Femur (tissue), 1 donor: ENCODE measurements around the gene MCRIP2.
"Not testable (repeated sequence)": the region's sequence is repeated elsewhere in the genome, so short reads cannot be mapped to it uniquely, and the experiment has no call there.

Experiments used
- DNase-seq: peaks from one replicate; pipeline ENCODE4 v3.0.0-alpha.2; 2017

Gene MCRIP2, protein sequence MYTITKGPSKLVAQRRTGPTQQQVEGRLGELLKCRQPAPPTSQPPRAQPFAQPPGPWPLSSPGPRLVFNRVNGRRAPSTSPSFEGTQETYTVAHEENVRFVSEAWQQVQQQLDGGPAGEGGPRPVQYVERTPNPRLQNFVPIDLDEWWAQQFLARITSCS

GRCh38 chr16:641326-642188, at the start of gene MCRIP2:
TSS of gene MCRIP2 (plus strand) at chr16:641828. CDS start at chr16:641992, 164 bp downstream.
- DNase-seq = peak; percentile 85

- DNase-seq = no peak
Measured at GRCh38 chr16:591892-592517, 49.6 kb upstream of the MCRIP2 start.

DNA sequence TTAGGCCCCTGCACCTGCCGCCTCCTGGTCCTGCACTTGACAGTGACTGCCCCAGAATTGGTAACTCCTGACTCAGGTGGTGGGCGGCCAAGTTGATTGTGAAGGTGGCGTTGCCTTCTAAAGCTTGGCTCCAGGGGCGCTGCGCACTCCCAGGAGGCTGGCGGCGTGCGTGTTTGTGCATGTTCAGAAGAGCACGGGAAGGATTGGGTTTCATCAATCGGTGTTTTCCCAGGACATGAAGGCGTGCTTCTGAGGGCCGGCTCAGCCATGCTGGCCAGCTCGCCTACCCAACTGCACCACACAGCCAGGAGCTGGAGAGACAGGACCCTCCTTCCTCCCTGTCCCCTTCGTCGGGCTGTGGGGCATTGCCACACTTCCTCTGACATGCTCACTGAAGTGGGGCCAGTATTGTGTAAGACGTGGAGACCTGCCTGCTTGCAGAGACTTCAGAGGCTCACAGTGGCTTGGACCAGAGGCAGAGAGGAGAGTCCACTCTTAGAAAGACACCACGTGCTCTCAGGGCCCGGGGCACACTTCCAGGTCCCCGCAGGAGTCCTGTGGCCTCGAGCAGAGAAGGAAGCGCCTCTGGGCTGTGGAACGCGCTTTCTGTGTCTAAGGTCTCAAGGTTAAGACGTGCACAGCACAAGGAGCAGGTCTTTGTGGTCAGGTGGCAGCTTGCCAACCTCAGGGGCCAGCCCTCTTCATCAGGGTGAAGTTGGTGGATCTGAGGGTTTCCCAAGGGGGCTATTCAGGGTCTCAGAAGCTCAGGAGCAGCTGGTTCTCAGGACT, 48.9 kb upstream of the MCRIP2 start:
- DNase-seq = no peak

DNA sequence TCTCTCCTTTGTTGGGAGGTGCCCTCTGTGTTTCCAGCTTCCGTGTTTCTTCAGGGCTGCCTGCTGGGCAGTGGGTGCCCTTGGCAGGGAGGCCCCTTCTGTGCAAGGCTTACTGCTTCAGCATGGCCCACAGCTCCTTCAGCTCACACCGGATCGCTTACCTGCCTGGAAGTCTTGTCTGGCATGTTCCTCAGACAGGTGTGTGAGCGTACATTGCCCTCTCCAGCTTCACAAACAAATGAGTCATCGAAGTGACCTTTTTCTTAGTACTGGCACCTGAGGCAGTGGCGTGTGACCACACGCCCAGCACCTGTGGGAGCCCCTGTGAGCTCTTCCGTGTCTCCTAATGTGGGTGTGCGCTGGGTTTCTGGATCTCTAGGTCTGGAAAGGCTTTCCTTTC, 48.2 kb upstream of the MCRIP2 start:
- no peak for DNase-seq

DNA sequence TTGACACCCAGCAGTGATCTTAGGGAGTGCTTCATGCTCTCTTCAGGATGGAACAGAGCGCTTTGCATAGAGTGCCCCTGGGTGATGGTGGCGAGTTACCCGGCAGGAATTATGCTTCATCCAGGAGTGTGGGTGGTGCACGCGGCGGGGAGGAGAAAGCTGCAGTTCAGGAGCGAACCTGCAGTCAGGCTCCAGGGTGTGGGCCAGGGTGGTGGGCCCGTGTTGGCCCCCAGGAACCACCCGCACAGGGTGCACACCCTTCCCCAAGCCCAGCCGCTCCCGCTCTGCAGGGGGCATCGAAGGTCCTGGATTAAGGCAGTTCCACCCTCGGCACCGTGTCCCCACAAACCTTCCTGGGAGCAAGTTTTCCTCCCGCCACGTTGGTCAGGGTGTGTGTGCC, 47.8 kb upstream of the MCRIP2 start:
- peak; percentile 16 for DNase-seq

DNA sequence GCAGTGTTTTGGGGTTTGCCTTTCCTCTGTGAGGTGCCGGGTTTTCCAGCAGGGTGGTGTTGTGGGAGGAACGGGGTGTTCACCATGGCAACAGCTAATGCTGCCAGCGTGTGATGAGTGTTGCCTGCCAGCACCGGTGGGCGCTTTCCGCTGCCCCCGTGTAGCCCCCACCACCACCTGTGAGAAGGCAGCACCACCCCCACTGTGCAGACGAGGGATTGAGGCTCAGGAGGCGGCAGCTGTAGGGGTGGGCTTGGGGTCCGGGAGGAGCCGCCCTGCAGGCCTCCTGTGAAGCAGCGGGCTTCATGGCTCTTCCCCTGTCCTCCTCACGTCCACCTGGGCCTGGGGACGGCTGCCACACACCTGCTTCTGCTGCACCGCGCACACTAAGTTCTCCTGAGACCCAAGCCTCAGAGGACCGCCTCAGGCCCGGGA, 46.5 kb upstream of the MCRIP2 start:
- no peak for DNase-seq

- DNase-seq = no peak
Measured at GRCh38 chr16:595942-596735, 45.5 kb upstream of the MCRIP2 start.

- DNase-seq = no peak
Measured at GRCh38 chr16:596736-597060, 44.9 kb upstream of the MCRIP2 start.

- DNase-seq = not testable (repeated sequence)
Measured at GRCh38 chr16:597655-598054, 44.0 kb upstream of the MCRIP2 start.

- DNase-seq = no peak
Measured at GRCh38 chr16:598823-599739, 42.5 kb upstream of the MCRIP2 start.

DNA sequence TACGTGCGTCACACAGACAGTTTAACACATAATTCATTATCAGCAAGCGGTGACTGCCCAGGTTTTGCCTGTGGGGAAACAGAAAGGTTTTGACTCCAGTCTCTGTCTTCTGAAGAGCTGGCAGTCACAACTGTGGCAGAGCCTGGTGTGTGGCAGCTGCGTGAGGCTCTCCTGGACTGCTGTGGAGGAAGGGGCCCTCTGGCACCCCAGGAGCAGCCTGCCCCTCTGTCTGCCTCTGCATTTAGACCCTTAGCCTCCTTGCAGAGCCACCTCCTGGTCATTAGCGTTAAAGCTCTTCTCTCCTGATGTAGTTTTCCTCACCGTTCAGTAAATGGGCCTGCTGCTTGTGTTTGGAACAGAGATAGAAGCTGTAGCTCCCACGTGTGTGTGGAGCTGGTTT, 40.8 kb upstream of the MCRIP2 start:
- no peak for DNase-seq

DNA sequence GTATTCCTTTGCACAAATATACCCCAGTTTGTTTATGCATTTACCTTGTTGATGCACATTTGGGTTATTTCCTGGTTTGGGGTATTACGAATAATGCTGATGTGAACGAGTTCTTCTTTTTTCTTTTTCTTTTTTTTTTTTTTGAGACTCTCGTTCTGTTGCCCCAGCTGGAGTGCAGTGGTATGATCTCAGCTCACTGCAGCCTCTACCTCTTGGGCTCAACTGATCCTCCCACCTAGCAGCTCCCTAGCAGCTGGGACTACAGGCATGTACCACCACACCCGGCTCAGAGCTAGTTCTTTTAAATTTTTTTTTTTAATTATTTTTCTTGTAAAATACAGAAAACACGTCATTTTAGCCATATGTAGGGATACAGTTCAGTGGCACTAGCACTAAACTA, 37.7 kb upstream of the MCRIP2 start:
- DNase-seq = no peak

DNA sequence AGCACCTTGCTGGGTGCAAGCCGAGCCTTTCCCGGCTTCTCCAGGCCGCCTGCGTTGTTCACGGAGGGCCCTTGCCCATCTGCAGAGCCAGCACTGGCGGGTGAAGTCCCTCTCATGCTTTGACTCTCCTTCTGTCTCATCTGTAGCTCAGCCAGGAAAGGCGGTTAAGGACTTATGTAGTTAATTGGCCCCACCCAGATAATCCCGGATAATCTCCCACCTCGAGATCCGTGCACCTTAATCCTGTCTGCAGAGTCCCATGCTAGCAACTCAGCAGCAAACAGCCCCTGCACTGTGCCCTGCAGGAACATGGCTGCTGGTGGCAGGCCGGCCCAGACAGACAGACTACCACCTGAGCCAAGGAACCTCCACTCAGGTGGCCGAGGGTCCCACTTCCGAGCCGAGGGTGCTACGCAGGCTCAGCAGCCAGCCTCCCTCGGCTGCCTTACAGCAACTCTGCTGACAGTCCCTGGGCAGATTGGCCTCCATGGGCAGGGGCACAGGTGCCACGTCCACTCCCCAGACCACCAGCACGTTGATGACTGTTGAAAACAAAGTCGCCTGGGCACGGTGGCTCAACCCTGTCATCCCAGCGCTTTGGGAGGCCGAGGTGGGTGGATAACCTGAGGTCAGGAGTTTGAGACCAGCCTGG, 34.8 kb upstream of the MCRIP2 start:
- no peak for DNase-seq

- DNase-seq = no peak
Measured at GRCh38 chr16:608019-608418, 33.6 kb upstream of the MCRIP2 start.

GRCh38 chr16:609316-609715, 32.3 kb upstream of the MCRIP2 start:
- no peak for DNase-seq

DNA sequence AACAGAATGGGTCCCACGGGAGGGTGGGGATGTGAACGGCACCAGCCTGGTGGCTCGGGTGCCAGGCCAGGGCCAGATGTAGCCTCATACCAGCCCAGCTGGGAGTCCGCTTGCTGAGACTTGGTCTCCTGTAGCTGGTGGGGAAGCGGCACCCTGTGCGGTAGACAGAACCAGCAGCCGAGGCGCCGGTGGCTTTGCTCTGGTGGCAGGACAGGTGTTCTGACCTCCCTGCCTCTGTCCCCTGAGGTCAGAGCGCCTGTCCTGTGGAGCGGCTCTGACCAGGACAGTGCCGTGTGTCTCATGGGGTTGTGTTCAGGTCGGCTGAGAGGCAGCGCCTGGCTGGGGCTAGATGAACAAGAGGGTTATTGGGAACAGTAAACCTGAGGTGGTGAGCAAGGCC, 31.6 kb upstream of the MCRIP2 start:
- no peak for DNase-seq

DNA sequence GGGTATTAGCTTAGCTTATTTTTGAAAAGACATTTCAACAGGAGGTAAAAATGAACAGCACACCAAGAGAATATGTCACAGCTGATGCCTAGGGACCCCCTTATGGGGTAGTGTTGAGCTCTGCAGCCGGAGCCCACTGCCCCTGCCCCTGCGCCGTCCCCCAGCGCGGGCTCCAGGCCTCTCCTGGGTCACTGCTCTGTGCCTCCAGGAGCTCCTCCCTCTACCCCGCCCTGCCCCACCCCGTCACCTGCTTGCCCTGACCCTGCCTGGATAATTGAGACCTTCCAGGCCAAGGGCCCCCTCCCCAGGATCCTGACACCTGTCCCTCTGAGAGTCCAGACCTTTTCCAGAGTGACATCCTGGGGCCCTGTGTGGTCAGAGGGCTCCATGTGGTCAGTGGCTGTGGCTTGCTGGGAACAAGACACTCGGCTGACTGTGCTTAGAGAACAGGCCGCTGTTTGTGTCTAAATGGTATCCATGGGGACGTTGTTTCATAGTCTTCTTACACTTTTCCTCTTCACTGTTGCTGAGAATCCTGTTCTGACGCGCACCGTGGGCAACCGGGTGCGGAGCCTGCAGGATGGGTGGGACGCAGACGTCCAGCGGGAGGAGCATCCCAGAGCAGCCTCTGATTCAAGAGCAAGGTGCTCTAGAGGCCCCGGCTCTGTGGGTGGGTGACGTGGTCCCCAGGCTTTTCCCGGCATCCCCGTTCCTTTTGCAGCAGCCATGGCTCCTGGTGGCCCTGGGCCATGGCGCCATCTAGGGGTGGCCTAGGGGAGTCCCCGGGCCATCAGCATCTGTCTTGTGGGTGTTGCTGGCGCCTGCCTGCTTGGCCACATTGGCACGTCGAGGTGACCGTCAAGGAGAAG, 30.9 kb upstream of the MCRIP2 start:
- peak; percentile 35 for DNase-seq

DNA sequence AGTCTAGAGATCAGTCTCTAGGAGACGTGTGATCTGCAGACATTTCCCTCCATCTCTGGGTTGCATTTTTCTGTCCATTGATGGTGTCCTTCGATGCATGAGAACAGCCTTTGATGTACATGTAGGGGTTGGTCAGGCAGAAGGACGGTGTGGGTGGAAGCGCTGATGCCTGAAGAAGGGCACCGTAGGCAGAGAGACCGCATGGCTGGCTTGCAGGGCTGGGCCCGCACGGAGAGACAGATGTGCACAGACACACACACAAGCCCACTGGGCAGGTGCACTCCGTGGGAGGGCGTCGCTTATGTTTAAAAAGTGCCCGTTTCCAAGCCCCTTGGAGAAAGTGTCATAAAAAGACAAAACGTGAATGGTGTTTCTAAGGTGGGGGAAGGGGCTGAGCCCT, 26.5 kb upstream of the MCRIP2 start:
- DNase-seq = no peak

GRCh38 chr16:616733-617586, 24.7 kb upstream of the MCRIP2 start:
- DNase-seq = no peak
